Panc1 (cell line): ENCODE measurements around the gene SPRR5. TPM values are rescaled to one million over a fixed set of nuclear protein-coding genes. Genes with fewer than 3 reads are reported as not detected.

Experiments used
- ATAC-seq: fragments of 200-7000 bp; cut with Tn5 transposase; 2 replicates; pipeline ENCODE4 v1.9.1; 2020; ENCODE audit warnings: mild to moderate bottlenecking, moderate library complexity
- BruUV-seq: library from RNA; stranded (reverse); fragments of 400-500 nt; replicated peaks from 2 replicates; lab custom pipeline; 2021; lab: Mats Ljungman, UMichigan
- CTCF ChIA-PET: fragments of 300-600 bp; sonication (Branson Sonifier 250); formaldehyde crosslinking; loops from one replicate; lab custom pipeline; 2022; ENCODE audit warnings: antibody characterized with exemption; lab: Charles Lee
- POLR2A ChIA-PET: fragments of 300-600 bp; sonication (Branson Sonifier 250); formaldehyde crosslinking; loops from one replicate; lab custom pipeline; 2022; ENCODE audit warnings: antibody characterized with exemption; lab: Charles Lee
- DNase-seq: peaks from one replicate; pipeline ENCODE4 v3.0.0-alpha.2; 2010; ENCODE audit warnings: low read depth, low spot score
- H3K27ac ChIP-seq: 2 replicates; pipeline ENCODE4 v1.5.1; 2011; ENCODE audit warnings: mild to moderate bottlenecking, low read length, inconsistent platforms
- H3K27me3 ChIP-seq: fragments of 200-500 bp; sonication (Bioruptor generic); 2 replicates; pipeline ENCODE4 v1.6.0; 2014; ENCODE audit warnings: low read length, inconsistent platforms; ENCODE audit not compliant: control insufficient read depth, insufficient read depth
- H3K36me3 ChIP-seq: fragments of 200-500 bp; sonication (Bioruptor generic); 2 replicates; pipeline ENCODE4 v1.5.1; 2014; ENCODE audit warnings: inconsistent platforms, mild to moderate bottlenecking, low read length, moderate library complexity; ENCODE audit not compliant: control insufficient read depth, insufficient read depth
- H3K4me1 ChIP-seq: 2 replicates; pipeline ENCODE4 v1.5.1; 2011; ENCODE audit warnings: inconsistent platforms, mild to moderate bottlenecking, low read length, moderate library complexity; ENCODE audit not compliant: control insufficient read depth, insufficient read depth
- H3K4me3 ChIP-seq, 2 experiments: 2 replicates each; pipeline ENCODE4 v1.5.1; 2011 to 2012; ENCODE audit warnings: low read depth in 2 of 2, low read length in 2 of 2, mild to moderate bottlenecking in 2 of 2, inconsistent platforms in 1 of 2, moderate library complexity in 1 of 2
- H3K9me3 ChIP-seq: fragments of 200-500 bp; sonication (Bioruptor generic); 2 replicates; pipeline ENCODE4 v1.5.1; 2014; ENCODE audit warnings: low read depth, mild to moderate bottlenecking, inconsistent platforms, low read length, moderate library complexity; ENCODE audit not compliant: control insufficient read depth, insufficient read depth
- POLR2AphosphoS5 ChIP-seq: IDR thresholded peaks from 2 replicates; pipeline ENCODE4 v1.6.1; 2012; ENCODE audit warnings: mild to moderate bottlenecking, low read depth, low read length, moderate library complexity
- SIN3A ChIP-seq: IDR thresholded peaks from 2 replicates; pipeline ENCODE4 v1.6.1; 2012; ENCODE audit warnings: low read depth, mild to moderate bottlenecking, low read length, moderate library complexity, borderline replicate concordance; ENCODE audit not compliant: insufficient read depth
- TCF7L2 ChIP-seq: IDR thresholded peaks from 2 replicates; pipeline ENCODE4 v1.6.1; 2011; ENCODE audit warnings: mild to moderate bottlenecking, low read depth, low read length, inconsistent platforms
- in situ Hi-C: cut with HindIII; loops from 2 replicates; pipeline ENCODE4 v1.10.0; 2016; ENCODE audit warnings: low sequenced_read_pairs, low pct_unique_long_range_greater_than_20kb
- intact Hi-C: fragments of 100-400 bp; cut with micrococcal nuclease; formaldehyde crosslinking; loops from one replicate; pipeline ENCODE4 v1.10.0; 2022; ENCODE audit not compliant: unreplicated experiment
- total RNA-seq: library from RNA; stranded (reverse); gene quantifications from one replicate; pipeline ENCODE4 v1.2.1, GENCODE V29; 2021; ENCODE audit not compliant: unreplicated experiment
- TF ChIP-seq, protein P1 (sequence below): fragments of 450-650 bp; IDR thresholded peaks from 2 replicates; pipeline ENCODE4 v1.5.1; 2017; ENCODE audit warnings: mild to moderate bottlenecking
- TF ChIP-seq, protein P2 (sequence below), 2 experiments: IDR thresholded peaks; 2 replicates each; pipeline ENCODE4 v1.6.1; 2011 to 2012; ENCODE audit warnings: low read depth in 2 of 2, control low read depth in 1 of 2, low read length in 1 of 2, mild to moderate bottlenecking in 1 of 2, moderate library complexity in 1 of 2; ENCODE audit not compliant: insufficient read depth in 1 of 2

The SPRR5 gene
- total RNA-seq, 1 experiment from 2014 or later = not detected

DNA sequence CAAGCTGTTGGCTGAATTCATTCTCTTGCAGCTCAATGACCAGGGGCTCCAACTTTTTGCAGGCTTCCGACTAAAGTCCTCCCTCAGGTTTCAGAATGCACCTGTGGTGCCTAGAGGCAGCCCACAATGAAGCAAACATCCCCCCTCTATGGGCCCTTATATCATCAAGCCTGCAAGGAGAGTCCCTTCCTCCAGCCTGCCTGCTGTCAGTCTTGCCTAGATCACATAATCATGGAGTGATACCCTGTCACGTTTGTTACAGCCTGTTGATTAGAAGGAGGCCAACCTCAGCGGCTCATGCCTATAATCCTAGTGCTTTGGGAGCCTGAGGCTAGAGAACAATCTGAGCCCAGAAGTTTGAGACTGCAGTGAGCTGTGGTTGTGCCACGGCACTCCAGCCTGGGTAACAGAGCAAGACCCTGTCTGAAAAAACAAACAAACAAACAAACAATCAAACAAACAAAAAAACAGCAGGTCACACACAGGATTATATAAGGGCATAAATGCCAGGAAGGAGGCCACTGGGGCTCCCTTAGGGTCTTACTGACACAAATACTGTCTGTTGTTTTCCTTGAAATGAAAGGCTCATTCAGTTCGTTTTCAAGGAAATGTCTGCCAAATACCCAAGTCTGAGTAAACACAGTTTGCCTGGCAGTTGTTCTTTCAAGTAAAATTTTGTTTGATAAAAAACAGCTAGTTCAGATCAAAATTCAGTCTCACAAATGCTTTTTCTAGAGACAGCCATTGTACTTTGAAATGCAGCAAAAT lies 49.8 kb downstream of the SPRR5 start:
- no peak for ATAC-seq
- TF ChIP-seq POLR2AphosphoS5 = no peak
- TF ChIP-seq, protein P1, sequence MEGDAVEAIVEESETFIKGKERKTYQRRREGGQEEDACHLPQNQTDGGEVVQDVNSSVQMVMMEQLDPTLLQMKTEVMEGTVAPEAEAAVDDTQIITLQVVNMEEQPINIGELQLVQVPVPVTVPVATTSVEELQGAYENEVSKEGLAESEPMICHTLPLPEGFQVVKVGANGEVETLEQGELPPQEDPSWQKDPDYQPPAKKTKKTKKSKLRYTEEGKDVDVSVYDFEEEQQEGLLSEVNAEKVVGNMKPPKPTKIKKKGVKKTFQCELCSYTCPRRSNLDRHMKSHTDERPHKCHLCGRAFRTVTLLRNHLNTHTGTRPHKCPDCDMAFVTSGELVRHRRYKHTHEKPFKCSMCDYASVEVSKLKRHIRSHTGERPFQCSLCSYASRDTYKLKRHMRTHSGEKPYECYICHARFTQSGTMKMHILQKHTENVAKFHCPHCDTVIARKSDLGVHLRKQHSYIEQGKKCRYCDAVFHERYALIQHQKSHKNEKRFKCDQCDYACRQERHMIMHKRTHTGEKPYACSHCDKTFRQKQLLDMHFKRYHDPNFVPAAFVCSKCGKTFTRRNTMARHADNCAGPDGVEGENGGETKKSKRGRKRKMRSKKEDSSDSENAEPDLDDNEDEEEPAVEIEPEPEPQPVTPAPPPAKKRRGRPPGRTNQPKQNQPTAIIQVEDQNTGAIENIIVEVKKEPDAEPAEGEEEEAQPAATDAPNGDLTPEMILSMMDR = no peak
- no peak for TF ChIP-seq SIN3A
- intact Hi-C loops = no loop called here
- H3K4me1 ChIP-seq = no peaks in the 10 kb centered on the region
- no TSS peak for BruUV-seq
- H3K27ac ChIP-seq = no peak overlapping the region
- ChIA-PET CTCF (no interaction called here), POLR2A (no interaction called here)
- no peaks in the 10 kb centered on the region for H3K36me3 ChIP-seq
- in situ Hi-C loops = no loop called here
- H3K27me3 ChIP-seq = 0 out of 2 replicates have a peak, but pooled peaks cover 2% of the 10 kb centered on the region
- no peak for DNase-seq
- H3K4me3 ChIP-seq = no peak overlapping the region
- H3K9me3 ChIP-seq = no peaks in the 10 kb centered on the region

DNA sequence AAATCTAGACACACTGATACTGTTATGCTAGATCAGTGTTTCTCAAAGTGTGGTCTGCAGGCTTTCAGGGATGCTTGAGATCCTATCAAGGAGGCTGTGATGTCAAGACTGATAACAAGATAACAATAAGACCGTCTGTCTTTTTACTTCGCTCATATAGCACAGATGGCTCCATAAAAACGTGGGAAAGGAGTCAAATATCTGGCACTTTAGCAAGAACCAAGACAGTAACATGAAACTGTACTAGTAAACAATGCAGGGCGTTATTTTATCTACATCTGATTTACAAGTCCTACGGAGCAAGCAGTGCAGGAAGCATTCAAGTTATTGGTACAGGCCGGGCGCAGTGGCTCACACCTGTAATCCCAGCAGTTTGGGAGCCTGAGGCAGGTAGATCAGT lies 50.9 kb downstream of the SPRR5 start:
- Histone ChIP-seq H3K4me1 (no peaks in the 10 kb centered on the region), H3K27ac (no peak overlapping the region), H3K4me3 (no peak overlapping the region), H3K9me3 (no peaks in the 10 kb centered on the region), H3K27me3 (0 out of 2 replicates have a peak, but pooled peaks cover 2% of the 10 kb centered on the region), H3K36me3 (no peaks in the 10 kb centered on the region)
- in situ Hi-C loops = no loop called here
- POLR2A ChIA-PET = no interaction called here
- DNase-seq (no peak), ATAC-seq (no peak)
- CTCF ChIA-PET = no interaction called here
- intact Hi-C loops = no loop called here
- TF ChIP-seq, protein P1 = no peak
- no TSS peak for BruUV-seq

- ATAC-seq = no peak
- Histone ChIP-seq H3K36me3 (no peaks in the 10 kb centered on the region), H3K27ac (no peak overlapping the region), H3K9me3 (no peaks in the 10 kb centered on the region), H3K27me3 (0 out of 2 replicates have a peak, but pooled peaks cover 2% of the 10 kb centered on the region), H3K4me3 (no peak overlapping the region), H3K4me1 (no peaks in the 10 kb centered on the region)
- intact Hi-C loops = no loop called here
- CTCF ChIA-PET = no interaction called here
- no TSS peak for BruUV-seq
- no peak for DNase-seq
- TF ChIP-seq, protein P2, sequence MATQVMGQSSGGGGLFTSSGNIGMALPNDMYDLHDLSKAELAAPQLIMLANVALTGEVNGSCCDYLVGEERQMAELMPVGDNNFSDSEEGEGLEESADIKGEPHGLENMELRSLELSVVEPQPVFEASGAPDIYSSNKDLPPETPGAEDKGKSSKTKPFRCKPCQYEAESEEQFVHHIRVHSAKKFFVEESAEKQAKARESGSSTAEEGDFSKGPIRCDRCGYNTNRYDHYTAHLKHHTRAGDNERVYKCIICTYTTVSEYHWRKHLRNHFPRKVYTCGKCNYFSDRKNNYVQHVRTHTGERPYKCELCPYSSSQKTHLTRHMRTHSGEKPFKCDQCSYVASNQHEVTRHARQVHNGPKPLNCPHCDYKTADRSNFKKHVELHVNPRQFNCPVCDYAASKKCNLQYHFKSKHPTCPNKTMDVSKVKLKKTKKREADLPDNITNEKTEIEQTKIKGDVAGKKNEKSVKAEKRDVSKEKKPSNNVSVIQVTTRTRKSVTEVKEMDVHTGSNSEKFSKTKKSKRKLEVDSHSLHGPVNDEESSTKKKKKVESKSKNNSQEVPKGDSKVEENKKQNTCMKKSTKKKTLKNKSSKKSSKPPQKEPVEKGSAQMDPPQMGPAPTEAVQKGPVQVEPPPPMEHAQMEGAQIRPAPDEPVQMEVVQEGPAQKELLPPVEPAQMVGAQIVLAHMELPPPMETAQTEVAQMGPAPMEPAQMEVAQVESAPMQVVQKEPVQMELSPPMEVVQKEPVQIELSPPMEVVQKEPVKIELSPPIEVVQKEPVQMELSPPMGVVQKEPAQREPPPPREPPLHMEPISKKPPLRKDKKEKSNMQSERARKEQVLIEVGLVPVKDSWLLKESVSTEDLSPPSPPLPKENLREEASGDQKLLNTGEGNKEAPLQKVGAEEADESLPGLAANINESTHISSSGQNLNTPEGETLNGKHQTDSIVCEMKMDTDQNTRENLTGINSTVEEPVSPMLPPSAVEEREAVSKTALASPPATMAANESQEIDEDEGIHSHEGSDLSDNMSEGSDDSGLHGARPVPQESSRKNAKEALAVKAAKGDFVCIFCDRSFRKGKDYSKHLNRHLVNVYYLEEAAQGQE (IDR thresholded peaks at IDR 0.05; ENCODE audit: insufficient read depth in 1 of 2, low read depth in 2 of 2, low read length in 1 of 2) = no peak
- TF ChIP-seq SIN3A (no peak), POLR2AphosphoS5 (no peak), TCF7L2 (no peak)
- TF ChIP-seq, protein P1 = no peak
- in situ Hi-C loops = no loop called here
- POLR2A ChIA-PET = no interaction called here
These were observed 51.5 kb downstream of the SPRR5 start for GRCh38 chr1:152998476-152998875.
